Stimulated activated CD8-positive, alpha-beta memory T cell treated with anti-CD3 and anti-CD28 coated beads, Interleukin-12 subunit alpha, Interleukin-12 subunit beta, amount 100 ng/mL, for 24 hours (primary cell): ENCODE data around the gene OR51B2.
"Not testable (repeated sequence)": the region's sequence is repeated elsewhere in the genome, so short reads cannot be mapped to it uniquely, and the experiment has no call there.

Experiments
- DNase-seq: peaks from one replicate; pipeline ENCODE4 v3.0.0-alpha.2; 2020; ENCODE audit errors: extremely low read depth

The OR51B2 gene

GRCh38 chr11:5324197-5324596 lies at the start of gene OR51B2:
TSS of gene OR51B2 (minus strand) at chr11:5324297. CDS start at chr11:5324297, 0 bp downstream.
- no peak for DNase-seq

DNA sequence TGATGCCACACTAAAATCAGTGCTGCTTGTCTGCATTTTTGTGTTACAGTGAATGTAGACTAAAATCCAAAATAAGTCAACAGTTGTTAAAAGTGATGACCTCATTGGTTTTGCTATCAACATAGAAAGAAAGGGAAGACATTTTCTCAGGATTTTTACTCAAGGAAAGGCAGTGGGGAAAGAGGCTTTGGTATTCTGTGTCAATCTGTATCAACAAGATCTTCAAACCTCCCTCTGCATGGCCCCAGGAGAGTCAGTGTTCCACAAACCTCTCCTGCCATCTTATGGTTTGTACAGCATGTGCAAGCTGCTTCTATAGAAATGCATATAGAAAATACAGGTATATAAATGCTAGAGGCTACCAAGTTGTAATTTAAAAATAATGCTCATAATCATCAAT lies 45.7 kb upstream of the OR51B2 start:
- no peak for DNase-seq

- no peak for DNase-seq
These were observed 44.5 kb upstream of the OR51B2 start for GRCh38 chr11:5368502-5369043.

GRCh38 chr11:5367448-5368074 lies 43.5 kb upstream of the OR51B2 start:
- DNase-seq, result no peak

DNA sequence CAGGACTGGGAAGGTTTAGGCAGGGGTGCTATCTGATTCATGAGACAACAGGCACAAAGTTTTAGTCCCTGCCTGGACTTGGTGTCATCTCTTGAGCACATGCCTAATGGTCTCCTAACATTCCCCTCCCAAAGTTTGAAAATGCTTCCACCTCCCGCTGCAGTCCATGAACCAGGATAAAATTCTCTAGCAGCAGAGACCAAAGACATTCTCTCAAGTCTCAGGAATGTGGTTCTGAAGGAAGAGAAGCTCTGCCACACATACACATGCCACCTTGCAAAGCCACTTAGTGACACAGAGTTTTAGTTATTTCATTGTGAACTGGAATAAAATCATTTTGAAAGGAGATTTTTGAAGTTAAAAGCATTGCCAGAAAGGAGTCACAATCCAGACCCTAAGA lies 42.8 kb upstream of the OR51B2 start:
- no peak for DNase-seq

DNA sequence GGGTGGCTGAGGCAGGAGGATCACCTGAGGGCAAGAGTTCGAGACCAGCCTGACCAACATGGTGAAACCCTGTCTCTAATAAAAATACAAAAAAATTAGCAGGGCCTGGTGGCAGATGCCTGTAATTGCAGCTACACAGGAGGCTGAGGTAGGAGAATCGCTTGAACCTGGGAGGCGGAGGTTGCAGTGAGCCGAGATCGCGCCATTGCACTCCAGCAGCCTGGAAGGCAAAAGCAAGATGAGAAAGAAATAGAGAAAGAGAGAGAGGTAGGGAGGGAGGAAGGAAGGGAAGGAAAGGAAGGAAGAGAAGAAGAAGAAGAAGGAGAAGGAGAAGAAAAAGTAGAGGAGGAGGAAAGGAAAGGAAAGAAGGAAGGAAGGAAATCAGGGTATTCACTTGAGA lies 42.3 kb upstream of the OR51B2 start:
- DNase-seq, result not testable (repeated sequence)

DNA sequence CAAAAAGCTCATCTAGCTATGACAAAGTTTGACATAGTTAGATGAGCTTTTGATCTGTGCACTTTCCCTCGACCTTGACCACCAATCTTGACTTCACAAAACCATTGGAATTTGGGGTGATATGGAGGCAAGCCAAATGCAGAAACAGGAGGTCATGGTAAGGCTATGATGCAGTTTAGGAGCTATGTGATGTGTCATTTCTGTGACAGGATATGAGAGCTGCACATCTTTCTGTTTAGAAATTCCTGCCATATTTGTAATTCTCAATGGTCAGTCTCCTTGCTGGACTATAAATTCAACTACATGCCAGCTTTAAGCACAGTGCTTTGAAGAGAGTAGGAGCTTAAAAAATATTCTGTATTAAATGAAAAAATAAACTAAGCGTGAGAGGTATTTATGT lies 40.1 kb upstream of the OR51B2 start:
- no peak for DNase-seq

DNA sequence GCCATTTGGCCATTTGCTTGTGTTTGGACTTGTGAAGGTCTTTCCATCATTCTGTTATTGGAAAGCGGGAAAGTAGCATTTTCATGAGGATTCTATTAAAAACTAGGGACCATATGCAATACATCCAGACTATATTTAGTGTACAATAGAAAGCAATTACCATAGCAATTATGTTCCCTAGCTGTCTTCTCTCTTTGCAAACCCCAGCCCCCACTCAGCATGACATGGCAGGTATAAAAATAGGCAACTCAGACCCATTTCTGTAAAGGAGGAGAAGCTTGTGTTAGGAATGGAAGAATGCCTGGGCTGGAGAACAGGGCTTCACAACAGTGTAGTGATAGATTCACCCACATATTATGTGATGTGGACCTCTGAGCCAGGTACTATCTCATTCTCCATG lies 39.6 kb upstream of the OR51B2 start:
- DNase-seq, result no peak

DNA sequence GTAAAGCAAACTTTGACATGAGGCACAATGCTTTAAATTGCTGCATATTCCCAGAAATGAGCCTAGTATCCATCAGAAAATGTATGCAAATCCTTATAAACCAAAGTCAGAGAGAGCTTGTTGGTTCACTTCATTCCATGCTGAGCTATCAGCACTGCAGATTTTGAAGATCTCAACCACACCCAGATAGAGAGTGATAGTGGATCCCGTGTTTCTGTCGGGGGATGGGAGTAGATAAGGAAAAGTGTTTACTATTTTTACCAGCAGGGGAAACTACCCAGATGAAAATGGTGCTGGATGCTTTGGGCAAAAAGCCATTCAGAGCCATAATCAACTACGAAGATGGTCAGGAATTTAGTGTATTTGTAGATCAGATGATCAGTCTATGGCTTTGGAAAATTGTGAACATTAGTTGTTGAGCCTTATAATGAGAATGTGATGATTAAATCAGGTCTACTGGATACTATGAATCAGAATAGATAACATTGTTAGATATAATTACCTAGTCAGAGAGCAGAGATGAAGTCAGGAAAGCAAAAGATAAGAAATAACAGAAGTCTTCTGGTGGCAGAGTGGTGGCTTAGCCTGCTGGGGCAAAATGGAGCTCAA lies 38.0 kb upstream of the OR51B2 start:
- DNase-seq, result no peak

GRCh38 chr11:5356031-5356430 lies 31.9 kb upstream of the OR51B2 start:
- DNase-seq, result not testable (repeated sequence)

DNA sequence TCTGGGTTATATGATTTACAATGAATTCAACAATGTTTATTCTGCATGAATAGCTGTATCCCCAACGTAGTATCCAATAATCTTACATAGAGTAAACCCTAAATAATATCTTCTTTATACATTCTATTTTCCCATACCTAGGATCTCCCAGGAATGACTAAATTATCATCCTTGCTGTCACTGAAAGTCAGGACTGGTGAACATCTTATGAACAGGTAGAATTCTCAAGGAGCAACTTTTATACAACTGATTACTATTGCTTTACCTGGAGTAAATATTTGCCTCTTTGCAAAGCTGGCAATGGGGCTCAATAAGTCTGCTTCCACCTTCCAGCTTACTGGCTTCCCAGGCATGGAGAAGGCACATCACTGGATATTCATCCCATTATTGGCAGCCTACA lies 27.1 kb upstream of the OR51B2 start, which contains the start of gene OR51B6:
Gene OR51B6, plus strand, starts transcription at position 301 of the 400 bp plus-strand sequence. Its CDS starts 0 bp downstream, at position 301.
- DNase-seq, result no peak

GRCh38 chr11:5349550-5349949 lies 25.5 kb upstream of the OR51B2 start:
- DNase-seq, result no peak

- DNase-seq, result no peak
These were observed 24.6 kb upstream of the OR51B2 start for GRCh38 chr11:5348551-5349194.

DNA sequence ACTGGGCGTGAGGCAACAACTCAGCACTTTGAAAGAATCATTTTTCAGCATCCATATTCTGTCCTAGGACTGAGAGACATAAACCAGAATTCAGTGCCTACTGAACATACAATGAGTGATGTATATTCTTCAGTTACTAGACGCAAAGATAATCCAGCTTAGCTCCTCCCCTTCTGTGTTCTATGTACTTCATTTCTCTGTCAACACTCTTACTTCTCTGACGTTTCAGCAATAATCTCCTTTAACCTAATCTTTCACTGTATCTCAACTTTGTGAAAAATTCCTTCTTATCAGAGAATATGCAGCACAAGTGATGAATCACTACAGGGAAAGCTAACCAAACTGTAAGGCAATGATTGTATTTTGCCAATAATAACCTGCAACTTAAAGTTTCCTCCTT lies 21.7 kb upstream of the OR51B2 start:
- DNase-seq, result no peak

DNA sequence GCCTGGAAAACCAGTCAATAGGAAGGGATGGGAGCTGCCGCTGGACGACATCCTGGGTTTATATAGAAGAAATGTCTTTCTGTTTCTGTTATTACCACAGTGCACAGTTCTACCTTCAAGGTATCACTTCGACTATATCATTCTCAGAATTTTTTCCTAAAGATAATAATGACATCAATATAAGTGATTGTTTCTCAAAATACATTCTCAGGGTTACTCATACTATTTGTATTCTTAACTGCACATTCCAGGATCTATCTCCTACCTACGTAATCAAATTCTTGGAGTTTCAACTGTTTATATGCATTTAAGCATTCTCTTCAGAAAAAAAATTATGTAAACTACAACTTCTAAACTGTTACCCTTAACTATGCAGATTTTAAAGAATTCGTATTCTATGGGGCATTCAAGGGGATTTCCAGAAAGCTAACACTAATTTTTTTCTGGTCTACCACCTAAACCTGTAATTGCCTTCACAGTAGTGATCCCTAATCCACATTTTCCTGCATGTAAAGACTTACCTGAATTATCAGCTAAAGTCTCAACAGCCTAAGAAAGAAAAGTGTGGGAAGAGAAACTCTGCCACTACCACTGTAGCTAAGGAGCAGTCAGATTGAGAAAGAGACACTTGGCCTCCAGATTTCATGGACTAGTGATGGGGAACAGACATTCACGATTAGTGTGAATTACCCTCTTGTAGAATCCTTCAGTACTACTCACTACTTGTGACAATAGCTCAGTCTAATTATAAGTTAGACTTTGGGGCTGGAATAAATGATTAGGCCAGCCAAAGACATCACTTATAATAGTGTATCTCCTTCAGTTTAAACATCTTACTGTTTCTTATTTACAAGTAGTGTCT lies 19.6 kb upstream of the OR51B2 start, which contains the start of gene OR51B5:
Gene OR51B5, minus strand, starts transcription at position 51 of the 862 bp plus-strand sequence. Its CDS starts 0 bp downstream, at position 51.
- no peak for DNase-seq

GRCh38 chr11:5339771-5340322 lies 15.8 kb upstream of the OR51B2 start:
- no peak for DNase-seq

DNA sequence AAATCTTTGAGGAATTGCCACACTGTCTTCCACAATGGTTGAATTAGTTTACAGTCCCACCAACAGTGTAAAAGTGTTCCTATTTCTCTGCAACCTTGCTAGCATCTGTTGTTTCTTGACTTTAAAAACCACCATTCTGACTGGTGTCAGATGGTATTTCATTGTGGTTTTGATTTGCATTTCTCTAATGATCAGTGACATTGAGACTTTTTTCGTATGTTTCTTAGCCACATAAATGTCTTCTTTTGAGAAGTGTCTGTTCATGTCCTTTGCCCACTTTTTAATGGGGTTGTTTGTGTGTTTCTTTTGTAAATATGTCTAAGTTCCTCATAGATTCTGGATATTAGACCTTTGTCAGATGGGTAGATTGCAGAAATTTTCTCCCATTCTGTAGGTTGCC lies 13.2 kb upstream of the OR51B2 start:
- DNase-seq, result not testable (repeated sequence)

DNA sequence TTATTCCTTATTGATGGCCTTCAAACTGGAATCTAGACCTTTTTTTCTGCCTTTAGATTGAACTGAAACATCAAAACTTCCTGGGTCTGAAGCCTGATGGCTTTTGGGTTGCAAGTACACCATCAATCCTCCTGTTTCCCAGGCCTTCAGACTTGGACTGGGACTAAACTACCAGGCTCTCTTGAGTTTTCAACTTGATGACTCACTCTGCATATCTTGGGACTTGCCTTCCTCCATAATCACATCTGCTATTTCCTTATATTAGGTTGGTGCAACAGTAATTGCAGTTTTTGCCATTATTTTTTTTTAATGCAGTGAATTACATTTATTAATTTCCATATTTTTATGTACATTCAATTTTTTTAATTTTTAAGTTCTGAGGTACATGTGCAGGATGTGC lies 12.2 kb upstream of the OR51B2 start:
- DNase-seq, result no peak

- no peak for DNase-seq
These were observed 11.1 kb upstream of the OR51B2 start for GRCh38 chr11:5335170-5335569.

DNA sequence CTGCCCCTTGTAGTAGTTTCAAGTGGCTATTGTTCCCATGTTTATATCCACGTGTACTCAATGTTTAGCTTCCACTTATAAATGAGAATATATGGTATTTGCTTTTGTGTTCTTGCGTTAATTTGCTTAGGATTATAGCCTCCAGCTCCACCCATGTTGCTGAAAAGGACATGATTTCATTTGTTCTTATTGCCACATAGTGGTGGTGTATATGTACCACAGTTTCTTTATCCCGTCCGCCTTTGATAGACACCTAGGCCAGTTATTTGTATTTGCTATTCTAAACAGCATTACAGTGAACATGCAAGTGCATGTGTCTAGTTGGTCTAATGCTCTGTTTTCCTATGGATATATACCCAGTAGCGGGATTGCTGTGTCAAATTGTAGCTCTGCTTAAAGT lies 6.8 kb downstream of the OR51B2 start:
- DNase-seq, result no peak

DNA sequence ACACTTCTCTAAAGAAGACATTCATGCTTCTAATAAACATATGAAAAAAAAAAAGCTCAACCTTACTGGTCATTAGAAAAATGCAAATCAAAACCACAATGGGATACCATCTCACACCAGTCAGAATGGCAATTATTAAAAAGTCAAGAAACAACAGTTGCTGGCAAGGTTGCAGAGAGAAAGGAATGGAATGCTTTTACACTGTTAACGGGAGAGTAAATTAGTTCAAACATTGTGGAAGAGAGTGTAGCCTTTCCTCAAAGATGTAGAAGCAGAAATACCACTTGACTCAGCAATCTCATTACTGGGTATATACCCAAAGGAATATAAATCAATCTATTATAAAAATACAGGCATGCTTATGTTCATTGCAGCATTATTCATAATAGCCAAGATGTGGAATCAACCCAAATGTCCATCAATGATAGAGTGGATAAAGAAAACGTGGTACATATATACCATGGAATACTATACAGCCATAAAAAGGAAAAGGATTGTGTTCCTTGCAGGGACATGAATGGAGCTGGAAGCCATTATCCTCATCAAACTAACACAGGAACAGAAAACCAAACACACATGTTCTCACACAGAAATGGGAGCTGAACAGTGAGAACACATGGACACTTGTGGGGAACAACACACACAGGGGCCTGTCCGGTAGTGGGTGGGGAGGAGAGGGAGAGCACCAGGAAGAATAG lies 10.6 kb downstream of the OR51B2 start:
- not testable (repeated sequence) for DNase-seq
